Inflammatory macrophage treated with lipopolysaccharide for 1 hour (primary cell): ENCODE data around the gene WWP2.
"Not testable (repeated sequence)": the region's sequence is repeated elsewhere in the genome, so short reads cannot be mapped to it uniquely, and the experiment has no call there.

Experiments used
- DNase-seq, 2 donors: peaks; one replicate each; pipeline ENCODE4 v3.0.0-alpha.2; 2020 to 2022

WWP2 gene

GRCh38 chr16:69747115-69747514, 15.0 kb upstream of the WWP2 start:
- no peak for DNase-seq

- DNase-seq, result no peak
These were observed 13.3 kb upstream of the WWP2 start for GRCh38 chr16:69748694-69749345.

GRCh38 chr16:69754143-69754468, 8.0 kb upstream of the WWP2 start:
- DNase-seq, result no peak

- peak; percentile 94 to 98 for DNase-seq
These were observed 7.4 kb upstream of the WWP2 start, which contains the start of gene NOB1 for GRCh38 chr16:69754469-69755310. Gene NOB1, minus strand, starts transcription at chr16:69754926. Its CDS starts 16 bp downstream, at chr16:69754910.

GRCh38 chr16:69756705-69757104, 5.4 kb upstream of the WWP2 start:
- DNase-seq, result no peak

- DNase-seq, result not testable (repeated sequence)
These were observed 4.8 kb upstream of the WWP2 start for GRCh38 chr16:69757375-69757774.

- peak; percentile 45 to 55 for DNase-seq
These were observed 874 bp downstream of the WWP2 start for GRCh38 chr16:69762814-69763598.

GRCh38 chr16:69763599-69763942, 1.4 kb downstream of the WWP2 start:
- DNase-seq, result no peak

GRCh38 chr16:69767459-69768229, 5.5 kb downstream of the WWP2 start:
- no peak for DNase-seq

- no peak for DNase-seq
These were observed 6.5 kb downstream of the WWP2 start for GRCh38 chr16:69768666-69769065.

GRCh38 chr16:69769404-69769803, 7.3 kb downstream of the WWP2 start:
- no peak for DNase-seq

GRCh38 chr16:69771651-69771967, 9.5 kb downstream of the WWP2 start:
- no peak for DNase-seq

- DNase-seq, result no peak
These were observed 11.3 kb downstream of the WWP2 start for GRCh38 chr16:69773260-69773947.

- DNase-seq, result peak; percentile 50 to 58
These were observed 13.4 kb downstream of the WWP2 start for GRCh38 chr16:69775563-69775962.

GRCh38 chr16:69779724-69780123, 17.6 kb downstream of the WWP2 start:
- no peak for DNase-seq

- DNase-seq, result no peak
These were observed 19.0 kb downstream of the WWP2 start for GRCh38 chr16:69781118-69781517.

- DNase-seq, result no peak
These were observed 22.5 kb downstream of the WWP2 start for GRCh38 chr16:69784586-69784985.

- no peak for DNase-seq
These were observed 25.8 kb downstream of the WWP2 start for GRCh38 chr16:69787883-69788282.

- not testable (repeated sequence) for DNase-seq
These were observed 29.3 kb downstream of the WWP2 start for GRCh38 chr16:69791391-69791847.

GRCh38 chr16:69793526-69793925, 31.4 kb downstream of the WWP2 start:
- peak in 1 of 2 donors; percentile 28 for DNase-seq

GRCh38 chr16:69794486-69794885, 32.4 kb downstream of the WWP2 start:
- DNase-seq, result no peak
